H1 (cell line): ENCODE measurements around the gene PLB1.

ENCODE experiments used
- CTCF ChIP-seq, 3 experiments: IDR thresholded peaks; 1 replicate in 2 of 3; 2 replicates in 1 of 3; pipeline versions ENCODE4 v1.5.1 to v1.6.1; 2011; ENCODE audit warnings: low read length in 3 of 3, mild to moderate bottlenecking in 3 of 3, inconsistent platforms in 2 of 3, low read depth in 1 of 3, moderate library complexity in 1 of 3; ENCODE audit not compliant: insufficient read depth in 1 of 3; ENCODE audit errors: control extremely low read depth in 1 of 3
- JUND ChIP-seq: IDR thresholded peaks from 2 replicates; pipeline ENCODE4 v1.6.1; 2011; ENCODE audit warnings: mild to moderate bottlenecking, improper control_type of control experiment, low read length
- POLR2AphosphoS5 ChIP-seq: IDR thresholded peaks from 2 replicates; pipeline ENCODE4 v1.6.1; 2011; ENCODE audit warnings: low read depth, low read length
- USF2 ChIP-seq: IDR thresholded peaks from 2 replicates; pipeline ENCODE4 v1.6.1; 2011; ENCODE audit warnings: low read length, improper control_type of control experiment

DNA sequence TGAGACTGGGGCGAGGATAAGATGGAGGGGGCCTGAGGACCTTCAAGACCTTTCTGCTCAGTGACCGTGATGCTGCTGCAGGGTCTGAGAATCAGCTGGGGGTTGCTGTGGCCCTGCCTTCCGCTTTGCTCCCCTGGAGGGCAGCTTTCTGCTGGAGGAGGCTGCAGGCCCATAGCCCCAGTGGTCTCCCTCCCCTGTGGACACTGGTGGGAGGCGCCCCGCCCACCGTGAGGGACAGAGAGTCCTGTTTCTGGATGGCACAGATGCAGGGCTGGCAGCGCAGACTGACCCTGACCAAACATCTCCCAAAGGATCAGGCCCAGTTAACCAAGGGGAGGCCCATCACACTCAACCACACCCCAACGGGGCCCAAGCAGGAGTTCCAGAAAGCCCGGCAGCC is 42.8 kb downstream of the PLB1 start:
- no peak for TF ChIP-seq CTCF (IDR thresholded peaks at IDR 0.05; ENCODE audit: control extremely low read depth in 1 of 3, insufficient read depth in 1 of 3, low read depth in 1 of 3, low read length in 3 of 3)
- TF ChIP-seq POLR2AphosphoS5: no peak
- TF ChIP-seq USF2: no peak
- TF ChIP-seq JUND: no peak
